Heart left ventricle (tissue), 13 donors: ENCODE measurements around the gene PCNX3.

Experiments used
- POLR2A ChIP-seq, 2 donors: fragments of 450-650 bp; IDR thresholded peaks; one replicate each; pipeline ENCODE4 v1.6.1; 2017; ENCODE audit warnings: antibody characterized with exemption in 2 of 2, mild to moderate bottlenecking in 2 of 2, moderate library complexity in 2 of 2
- TF ChIP-seq, protein P1 (sequence below), 12 donors: fragments of 200-600 bp; sonication (generic) in 4 of 12; IDR thresholded peaks; one replicate each; pipeline versions ENCODE4 v1.5.0 to v1.8.0; 2018 to 2022; ENCODE audit warnings: antibody characterized with exemption in 12 of 12, mild to moderate bottlenecking in 5 of 12
- donor health status: ischemic (EF 13 %, LVEDD 7.1; RV severe dilation, severe dysfunction).
- donor health status: DM: no; HTN: yes; CAD: no.
- donor health status: DM: no; HTN: no; CAD: no.
- donor health status: ischemic (EF 25% LVEDD 6.9; RV normal size, moderate dysfunction).
- donor health status: ischemic (EF 25% LVEDD 5.7; RV mildly dilated, moderate dysfunction).
- donor health status: ischemic (EF 35%, LVEDD 5.7; RV mildly dilated, moderate dysfunction).
- donor health status: nonischemic (EF 11% LVEDD 7.7; RV severe dilation, severe dysfunction).
- donor health status: DM: yes; HTN: yes; CAD: no.
- donor health status: PGD.
- donor health status: ischemic (EF 29% LVEDD 5.4; RV normal size, mild dysfunction).
- donor health status: nonischemic (EF 23%, LVEDD 6.1; RV moderate dilation, normal function).

DNA sequence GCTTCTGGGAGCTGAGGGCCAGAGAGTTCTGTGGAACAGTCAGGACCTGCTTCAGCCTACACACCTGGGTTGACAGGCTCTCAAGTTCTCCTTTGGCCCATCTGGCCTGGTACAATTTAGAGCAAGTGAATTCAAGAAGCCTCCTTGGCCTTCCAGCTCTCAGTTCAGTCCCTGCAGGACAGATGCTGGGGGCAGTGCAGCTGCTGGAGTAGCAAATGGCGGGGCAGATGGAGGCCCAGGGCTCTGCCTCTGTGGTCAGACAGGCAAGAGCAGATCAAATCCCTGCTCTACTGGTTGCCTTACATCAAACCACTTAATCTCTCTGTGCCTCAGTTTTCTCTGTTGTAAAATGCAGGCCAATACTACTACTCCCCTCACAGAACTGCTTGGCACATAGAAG, 11.3 kb upstream of the PCNX3 start:
- TF ChIP-seq, protein P1, sequence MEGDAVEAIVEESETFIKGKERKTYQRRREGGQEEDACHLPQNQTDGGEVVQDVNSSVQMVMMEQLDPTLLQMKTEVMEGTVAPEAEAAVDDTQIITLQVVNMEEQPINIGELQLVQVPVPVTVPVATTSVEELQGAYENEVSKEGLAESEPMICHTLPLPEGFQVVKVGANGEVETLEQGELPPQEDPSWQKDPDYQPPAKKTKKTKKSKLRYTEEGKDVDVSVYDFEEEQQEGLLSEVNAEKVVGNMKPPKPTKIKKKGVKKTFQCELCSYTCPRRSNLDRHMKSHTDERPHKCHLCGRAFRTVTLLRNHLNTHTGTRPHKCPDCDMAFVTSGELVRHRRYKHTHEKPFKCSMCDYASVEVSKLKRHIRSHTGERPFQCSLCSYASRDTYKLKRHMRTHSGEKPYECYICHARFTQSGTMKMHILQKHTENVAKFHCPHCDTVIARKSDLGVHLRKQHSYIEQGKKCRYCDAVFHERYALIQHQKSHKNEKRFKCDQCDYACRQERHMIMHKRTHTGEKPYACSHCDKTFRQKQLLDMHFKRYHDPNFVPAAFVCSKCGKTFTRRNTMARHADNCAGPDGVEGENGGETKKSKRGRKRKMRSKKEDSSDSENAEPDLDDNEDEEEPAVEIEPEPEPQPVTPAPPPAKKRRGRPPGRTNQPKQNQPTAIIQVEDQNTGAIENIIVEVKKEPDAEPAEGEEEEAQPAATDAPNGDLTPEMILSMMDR (IDR thresholded peaks at IDR 0.05), result no peak
- TF ChIP-seq POLR2A (IDR thresholded peaks at IDR 0.05), result no peak
